ENCODE data around the gene SSBP3.
A peak's percentile ranks its signal among the peaks of the same experiment; 100 is the strongest.
"Not testable (repeated sequence)": the region's sequence is repeated elsewhere in the genome, so short reads cannot be mapped to it uniquely, and the experiment has no call there.

Gene SSBP3

DNA sequence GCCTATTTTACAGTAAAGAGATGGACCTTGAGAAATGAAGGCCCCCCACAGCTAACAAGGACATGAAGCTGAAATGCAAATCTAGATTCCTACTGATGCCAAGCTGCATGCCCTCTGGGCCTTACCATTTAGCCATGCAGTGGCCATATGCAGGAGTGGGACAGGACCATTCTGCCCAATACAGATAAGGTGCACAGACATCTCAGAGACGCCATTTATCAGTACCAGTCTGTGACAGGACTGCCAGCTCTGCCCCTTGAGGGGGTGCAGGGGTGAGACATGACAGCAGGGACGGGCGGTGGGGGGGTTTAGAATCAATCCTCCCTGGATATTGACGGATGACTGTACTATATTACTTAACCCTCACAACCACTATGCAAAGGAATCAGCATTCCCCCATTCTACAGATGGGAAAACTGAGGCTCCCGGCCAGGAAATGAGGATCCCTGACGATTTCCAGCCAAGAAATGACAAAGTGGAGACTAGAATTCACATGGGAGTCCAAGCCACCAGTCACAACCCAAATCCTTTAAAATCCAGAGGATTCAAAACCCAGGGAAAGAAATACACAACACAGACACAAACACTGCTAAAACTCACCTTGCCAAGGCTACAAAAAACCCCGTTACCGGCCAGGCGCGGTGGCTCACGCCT is 10.8 kb downstream of the SSBP3 start:
- DNase-seq = no peak

DNA sequence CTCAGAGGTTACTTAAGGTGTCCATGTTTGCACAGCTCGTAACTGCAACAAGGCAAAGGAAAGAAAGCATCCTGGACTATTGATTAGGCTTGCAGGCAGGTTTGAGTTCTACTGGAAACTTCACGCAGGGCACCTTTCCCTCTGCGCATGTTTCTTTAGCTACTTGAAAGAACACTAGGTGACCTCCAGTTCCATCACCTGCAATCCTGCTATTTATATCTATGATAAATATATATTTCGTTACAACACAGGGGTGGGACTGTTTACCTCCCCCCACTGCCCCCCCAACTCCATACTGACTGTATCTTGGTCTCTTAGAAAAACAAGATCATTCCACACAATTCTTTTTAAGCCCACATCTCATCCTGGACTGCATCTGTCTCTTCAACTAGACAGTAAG is 12.1 kb downstream of the SSBP3 start:
- no peak for DNase-seq

DNA sequence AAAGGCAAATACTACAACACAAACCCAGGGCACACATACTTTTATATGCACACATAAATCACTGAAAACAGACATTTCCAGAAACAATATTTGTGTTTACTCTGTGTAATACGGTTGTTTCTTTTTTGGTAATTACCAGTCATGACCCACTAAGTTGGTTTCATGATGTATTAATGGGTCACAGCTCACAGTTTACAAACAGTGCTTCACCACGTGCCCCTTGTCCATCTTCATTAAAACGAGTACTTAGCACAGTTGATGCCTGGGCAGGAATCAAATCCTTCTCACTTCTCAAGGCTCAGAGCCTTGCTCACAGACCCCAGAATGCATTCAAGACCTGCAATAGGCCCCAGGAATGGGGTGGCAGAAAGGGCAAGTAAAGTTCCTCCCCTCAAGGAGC is 13.8 kb downstream of the SSBP3 start:
- no peak for DNase-seq

DNA sequence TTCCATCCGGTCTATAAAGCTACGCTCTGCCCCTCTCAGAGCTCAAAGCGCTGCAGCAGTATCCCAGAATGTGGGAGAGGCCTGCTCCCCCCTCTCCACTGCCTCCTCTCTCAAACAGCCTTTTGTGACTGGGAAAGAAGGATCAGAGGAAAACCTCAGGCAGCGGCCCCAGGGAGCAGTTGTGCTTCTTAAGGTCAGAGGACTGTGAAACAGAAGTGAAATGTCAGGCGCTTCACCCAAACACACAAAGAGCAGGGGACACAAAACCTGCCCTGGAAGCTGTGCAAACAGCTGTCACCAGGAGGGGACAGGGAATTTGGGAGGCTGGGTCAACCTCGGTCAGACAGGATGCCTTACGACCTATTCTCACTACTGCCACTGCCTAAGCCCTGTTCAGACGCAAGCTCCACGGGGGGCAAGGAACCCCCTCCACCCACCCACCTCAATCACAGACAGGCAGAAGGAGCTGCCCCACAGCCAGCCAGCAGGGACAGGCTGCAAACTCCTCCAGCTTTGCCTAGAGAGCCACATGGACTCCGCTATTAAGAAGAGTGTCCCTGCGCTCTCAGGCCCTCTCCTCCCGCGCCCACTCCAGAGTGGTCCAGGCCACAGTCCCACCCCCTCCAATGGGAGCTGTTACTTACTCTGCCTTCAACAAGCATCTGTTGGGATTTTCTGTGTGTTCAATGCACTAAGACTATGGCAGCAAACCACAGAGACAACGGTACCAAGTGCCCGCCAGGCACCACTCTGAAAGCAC is 14.6 kb downstream of the SSBP3 start:
- DNase-seq = no peak

DNA sequence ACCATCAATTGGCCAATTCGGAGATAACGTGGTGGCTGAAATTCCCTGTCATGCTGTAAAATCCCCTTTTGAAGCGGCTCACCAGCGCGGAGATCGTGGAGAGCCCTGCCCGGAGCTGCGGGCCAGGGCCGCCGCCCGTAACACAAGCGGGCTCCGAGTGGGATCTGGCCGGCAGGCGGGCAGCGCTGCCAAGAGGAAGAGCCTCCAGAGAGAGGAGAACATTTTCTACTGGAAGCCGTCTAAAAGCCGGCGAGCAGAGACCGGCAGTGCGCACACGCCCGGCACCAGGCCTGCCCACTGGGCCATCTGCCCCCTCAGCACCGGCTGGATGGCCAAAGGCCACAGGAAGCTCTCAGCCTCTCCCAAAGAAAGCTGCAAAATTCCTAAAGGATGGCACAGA is 15.5 kb downstream of the SSBP3 start:
- peak in 15 of 58 donors; percentile 7 to 43 (median 24) for DNase-seq

DNA sequence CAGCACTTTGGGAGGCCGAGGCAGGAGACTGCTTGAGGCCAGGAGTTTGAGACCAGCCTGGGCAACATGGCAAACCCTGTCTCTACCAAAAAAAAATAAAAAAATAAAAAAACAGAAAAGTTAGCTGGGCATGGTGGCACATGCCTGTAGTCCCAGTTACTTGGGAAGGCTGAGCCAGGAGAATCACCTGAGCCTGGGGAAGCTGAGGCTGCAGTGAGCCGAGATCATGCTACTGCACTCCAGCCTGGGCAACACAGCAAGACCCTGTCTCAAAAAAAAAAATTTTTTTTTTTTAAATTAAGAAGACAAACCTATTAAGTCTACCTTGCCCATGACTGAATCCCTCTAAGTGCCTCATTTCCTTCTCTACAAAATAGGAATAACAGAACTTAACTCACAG is 16.6 kb downstream of the SSBP3 start:
- DNase-seq = not testable (repeated sequence)

DNA sequence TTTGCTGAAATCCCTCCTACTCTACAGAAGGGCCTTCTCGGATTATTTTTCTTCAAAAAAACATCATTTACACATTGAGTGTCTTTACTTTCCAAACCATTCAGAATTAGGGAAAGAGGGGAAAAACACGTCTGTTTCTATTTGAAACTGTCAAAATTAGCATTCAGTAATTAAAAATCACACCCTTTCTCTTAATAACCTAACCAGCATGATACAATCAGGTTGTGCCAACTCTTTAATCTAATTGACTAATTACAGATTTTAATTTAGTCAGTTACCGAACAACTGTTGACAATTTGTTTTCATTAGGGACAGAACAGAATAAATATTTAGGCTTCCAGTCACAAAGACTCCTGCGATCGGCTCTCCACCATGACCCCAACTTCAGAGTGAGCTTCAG is 18.8 kb downstream of the SSBP3 start:
- no peak for DNase-seq

DNA sequence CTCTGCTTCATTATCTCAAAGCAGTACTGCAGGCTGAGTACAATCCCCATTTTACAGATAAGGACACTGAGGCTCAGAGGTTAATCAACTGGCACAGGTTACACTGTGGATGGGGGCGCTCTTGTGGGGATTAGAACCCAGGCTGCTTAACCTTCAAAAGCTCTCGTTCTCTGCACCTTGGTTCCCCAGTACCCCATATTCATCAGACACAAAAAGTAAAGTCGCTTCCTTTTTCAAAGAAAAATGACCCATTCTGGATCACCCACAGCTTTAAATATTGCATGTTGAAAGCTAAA is 20.5 kb downstream of the SSBP3 start:
- no peak for DNase-seq

DNA sequence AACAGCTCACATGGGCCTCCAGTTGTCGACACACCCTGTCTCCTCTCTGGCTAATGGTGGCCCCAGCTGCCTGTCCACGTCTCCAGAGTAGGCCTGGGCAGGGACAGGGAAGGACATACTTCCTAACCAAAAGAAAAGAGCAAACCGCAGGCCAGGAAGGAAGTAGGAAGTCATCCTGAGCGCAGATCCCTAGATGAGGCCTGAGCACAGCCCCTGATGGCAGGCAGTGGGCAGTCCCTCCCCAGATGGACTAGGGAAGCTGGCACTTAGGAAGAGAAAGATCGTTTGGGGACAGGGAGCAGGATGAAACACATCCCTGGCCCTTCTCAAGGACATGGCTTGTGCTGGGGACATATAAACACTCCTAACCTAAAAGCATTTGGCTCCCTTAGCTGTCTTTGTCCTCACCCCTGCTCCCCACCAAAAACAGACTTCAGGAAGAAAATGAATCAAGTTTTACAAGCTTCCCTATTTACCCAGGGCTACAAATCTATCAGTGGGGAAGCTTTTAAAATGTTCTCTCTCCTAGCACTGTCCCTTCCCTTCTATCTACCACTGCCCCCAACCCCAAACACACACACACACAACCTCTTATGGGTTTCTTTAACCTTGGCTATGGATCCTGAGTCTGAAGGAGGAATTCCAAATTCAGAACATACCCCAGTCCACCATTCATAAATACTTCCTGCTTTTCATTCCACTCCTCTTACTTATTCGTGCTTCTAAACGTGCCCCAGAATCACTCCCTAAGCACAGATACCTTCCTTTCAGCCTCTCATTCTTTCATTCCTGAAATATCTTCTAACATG is 21.1 kb downstream of the SSBP3 start:
- no peak for DNase-seq

DNA sequence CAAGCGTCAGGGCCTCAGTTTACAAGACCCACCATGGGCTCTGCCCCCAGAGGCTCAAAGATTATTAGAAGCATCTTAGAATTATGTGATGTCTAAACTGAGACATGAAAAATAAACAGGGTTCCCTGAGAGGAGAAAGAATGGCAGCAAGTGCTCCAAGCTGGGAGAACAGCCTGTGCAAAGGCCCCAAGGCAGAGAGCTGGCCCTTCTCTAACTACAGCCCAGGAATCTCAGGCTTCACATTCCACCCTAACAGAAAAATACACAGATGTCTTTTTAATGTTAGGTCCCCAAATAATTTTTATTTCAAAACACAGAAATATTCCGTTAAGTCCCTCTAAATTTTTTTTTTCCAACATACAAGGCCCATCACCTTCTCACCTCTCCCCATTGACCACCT is 21.7 kb downstream of the SSBP3 start:
- DNase-seq = no peak

DNA sequence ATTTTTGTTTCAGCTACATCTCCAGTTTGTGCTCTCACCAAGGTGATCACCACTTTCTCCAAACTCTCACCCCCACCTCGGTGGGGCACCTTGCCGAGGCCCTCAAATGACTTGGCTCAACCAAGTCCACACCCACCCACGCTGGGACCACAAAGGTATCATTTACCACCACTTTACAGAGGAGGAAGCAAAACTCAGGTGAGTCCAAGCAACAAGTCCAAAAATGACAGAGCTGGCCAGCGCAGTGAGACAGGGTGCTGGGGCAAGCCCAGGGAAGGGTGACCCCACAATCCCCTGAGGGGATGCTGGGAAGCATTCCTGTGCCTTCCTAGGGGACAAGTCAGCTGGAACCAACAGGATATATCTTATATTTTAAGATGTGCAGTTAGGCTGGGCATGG is 24.7 kb downstream of the SSBP3 start:
- no peak for DNase-seq

DNA sequence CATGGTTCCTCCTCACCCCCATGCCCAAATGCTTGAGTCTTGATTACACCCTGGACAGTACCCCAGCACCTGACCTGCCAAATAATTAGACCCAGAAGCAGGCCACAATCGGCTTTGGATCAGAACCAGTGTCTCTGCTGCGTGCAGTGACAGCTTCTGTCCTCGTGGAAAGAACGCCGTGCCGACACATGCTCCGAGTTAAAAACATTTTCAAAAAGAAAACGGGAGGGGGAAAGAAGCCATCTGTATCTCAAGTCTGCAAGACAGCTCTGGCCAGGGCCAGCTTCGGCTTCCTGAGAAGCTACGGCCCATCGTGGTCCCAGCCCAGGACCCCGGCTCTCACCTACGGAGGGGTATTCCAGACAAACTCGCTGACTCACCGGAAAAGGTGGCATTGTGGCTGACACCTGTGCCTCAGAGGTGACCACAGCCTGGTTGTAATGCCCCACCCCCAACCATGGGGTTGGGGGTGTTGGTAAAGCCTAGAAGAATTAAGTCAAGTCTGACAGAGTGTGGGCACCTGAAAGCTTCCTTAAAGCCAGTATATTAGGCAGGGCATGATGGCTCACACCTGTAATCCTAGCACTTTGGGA is 25.8 kb downstream of the SSBP3 start:
- DNase-seq = peak in 2 of 58 donors; percentile 10 to 18

DNA sequence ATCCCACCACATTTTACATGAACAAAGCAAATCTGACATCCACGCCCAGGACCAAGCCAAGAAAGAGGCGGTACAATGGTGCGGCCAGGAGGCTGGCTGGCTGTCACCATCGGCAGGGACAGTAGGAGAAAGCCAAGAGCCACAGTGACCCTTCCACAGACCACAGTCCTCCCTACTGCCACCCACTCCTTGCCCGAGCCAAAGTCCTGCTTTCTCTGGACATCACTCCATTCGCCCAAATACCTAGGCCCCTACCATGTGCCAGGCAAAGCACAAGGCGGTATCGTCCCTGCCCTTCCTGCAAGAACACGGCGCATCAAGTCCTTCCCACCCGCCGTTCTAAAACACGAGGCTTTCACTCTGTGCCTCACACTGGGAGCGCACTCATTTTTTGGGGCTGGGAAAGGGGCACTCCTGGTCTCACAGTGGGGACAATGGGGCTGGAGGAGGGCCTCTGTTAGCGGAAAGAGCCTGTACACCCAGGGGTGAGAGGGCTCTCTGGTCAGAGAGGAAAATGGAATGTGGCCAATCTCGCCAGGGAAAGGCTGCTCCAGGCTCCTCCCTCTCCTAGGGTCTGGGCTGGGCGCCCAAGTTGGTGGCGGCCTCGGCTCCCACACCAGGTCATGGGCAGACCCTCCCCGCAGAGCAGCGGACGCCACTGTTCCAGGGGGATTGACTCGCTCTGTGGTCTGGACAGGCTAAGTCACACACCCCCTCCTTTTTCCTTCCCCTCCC is 26.5 kb downstream of the SSBP3 start:
- DNase-seq = peak in 11 of 58 donors; percentile 12 to 40 (median 18)

DNA sequence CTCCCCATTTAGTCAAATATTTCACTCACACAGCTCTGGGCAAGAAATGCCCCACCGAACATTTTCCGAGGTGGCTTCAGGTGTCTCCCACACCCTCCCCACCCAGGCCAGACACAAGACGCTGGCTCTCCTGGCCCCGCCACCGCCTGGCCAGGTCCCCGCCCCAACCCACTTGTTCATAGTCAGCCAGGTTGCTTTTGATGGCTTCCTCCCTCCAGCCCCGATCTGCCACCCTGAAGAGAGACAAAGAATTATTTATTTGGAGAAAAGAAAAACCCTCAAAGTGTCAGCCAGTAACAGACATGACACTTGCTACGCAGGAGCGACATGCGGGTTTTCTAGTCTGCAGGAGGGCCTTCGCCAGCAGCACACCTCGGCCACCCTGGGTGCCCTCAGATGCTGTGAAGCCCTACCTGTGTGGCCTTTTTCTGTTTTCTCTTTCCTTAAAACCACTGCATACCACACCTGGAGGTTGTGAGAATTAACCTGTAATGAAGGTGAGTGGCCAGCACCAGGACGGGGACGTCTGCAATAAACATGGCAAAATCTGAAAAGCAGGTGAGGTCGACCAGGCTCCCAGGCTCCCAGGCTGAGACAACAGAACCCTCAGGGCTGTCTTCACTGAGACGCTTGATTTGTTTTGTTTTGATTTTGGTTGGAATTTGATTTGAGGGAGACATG is 27.2 kb downstream of the SSBP3 start:
- DNase-seq = no peak

DNA sequence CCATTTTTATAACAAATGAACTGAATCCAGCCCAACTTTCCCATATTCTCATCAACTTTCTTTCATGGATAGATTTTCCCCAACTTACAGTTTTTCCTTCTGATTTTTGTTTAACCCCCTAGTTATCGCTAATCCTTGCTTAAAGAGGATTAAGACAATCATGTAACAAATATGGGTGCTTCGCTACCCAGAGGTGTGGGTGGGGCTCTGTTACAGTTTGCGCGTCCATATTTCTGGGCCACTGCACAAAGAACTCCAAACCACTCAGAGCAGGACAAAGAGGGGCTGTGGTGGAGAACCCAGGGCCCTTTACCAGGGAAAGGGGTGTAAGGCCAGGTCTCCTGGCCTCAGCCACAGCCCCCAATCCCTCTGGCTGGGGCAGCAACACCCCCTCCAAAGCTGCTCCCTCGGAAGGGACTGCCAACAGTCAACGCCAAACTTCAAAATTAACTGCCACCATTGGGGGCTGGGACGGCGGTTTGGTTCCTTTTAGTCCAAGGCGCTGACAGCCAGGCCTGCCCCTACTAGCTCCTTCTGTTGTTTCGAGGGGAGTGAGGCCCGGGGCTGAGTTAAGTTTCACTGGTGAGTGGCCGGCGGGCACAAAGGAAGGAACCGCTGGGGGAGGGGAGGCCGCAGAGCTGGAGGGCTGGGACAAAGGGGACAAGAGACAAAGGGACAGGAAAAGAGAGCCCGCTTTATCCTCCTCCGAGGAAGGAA is 27.9 kb downstream of the SSBP3 start:
- peak in 13 of 58 donors; percentile 11 to 41 (median 23) for DNase-seq

DNA sequence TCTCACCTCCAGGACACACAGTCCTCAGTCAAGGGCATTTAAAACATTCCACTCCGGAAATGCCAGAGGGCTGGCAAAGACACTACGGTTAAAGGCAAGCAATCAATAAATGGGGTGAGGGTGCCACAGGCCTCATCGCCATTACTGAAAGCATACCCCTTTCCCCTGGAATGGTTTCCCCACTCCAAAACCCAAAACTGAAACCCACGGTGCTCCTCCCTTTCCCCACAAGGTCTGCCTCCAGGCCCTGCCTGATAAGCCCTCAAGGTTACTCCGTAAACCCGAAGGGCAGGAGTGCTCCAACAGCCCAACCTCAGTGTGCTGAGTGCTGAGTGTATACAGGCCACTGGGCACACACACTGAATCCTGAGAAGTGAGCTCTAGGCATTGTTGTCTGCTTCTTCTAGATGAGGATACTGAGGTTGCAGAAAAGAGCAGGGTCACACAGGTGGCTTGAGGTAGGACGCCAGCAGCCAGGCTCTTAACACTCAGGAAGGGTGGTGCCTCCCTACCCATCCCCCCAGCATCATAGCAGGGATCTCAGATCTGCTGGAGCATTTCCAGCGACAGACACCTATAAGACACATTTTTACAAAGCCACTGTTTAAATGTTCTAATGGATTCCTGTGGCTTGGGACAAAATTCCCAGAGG is 29.0 kb downstream of the SSBP3 start:
- no peak for DNase-seq

DNA sequence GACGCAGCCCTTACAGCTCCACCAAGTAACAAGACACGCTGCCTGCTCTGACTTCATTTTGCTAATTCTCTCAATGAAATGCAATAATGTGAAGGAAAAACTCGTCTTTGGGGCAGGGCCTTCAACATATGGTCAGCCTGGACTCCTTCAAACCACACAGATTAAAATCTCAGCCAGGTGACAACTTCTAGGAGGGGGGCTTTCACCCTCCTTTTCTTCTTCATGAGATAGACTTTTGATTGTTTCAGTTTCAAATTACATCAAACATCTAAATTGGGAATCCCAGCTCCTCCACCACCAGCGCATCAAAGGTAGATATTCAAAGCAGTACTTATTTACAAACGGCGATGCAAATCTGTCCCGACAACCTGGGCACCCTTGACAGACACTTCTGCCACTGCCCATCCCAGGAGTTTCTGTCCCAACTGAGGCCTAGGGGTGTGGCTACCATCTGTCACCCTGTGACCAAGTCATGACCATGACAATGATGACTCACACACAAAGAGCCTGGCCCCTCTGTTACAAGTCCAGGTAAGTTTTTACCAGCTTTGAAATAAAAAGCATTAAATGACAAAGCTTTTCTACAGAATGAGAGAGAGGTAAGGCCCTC is 29.7 kb downstream of the SSBP3 start:
- no peak for DNase-seq

DNA sequence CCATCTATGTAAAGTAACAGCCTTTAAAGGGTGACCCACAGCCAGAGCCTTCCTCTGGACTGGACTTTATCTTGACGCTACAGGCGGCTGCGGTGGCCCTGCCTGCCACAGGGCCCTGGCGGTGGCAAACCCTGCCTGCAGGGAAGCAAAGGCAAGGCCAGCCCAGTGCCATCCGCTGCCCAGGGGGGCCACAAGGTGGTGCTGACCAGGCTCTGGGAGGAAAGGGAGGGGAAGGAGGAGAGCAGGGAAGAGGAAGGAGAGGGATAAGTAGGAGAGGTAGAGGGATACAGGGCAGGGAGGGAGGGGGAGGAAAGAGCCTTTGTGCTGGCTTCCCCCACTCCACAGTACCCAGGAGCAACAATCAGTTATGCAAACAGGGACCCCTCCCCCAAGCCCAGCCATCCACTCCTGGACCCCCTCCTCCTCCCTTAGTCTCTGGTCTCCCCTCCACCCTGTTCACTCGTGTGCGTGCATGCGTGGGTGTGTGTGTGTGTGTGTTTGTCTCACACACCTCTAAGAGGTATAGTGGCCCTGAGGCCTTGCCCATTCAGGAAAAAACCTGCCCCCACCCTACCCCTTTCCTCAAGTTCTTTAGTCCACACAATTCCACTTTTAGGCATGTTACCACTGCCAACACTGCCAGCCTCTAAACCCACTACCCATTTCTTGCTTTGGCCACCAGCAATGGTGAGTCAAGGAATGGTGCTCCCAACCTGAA is 30.3 kb downstream of the SSBP3 start:
- DNase-seq = no peak
